ENCODE measurements around the gene MSRB1.
"Not testable (repeated sequence)": the region's sequence is repeated elsewhere in the genome, so short reads cannot be mapped to it uniquely, and the experiment has no call there.

The MSRB1 gene

DNA sequence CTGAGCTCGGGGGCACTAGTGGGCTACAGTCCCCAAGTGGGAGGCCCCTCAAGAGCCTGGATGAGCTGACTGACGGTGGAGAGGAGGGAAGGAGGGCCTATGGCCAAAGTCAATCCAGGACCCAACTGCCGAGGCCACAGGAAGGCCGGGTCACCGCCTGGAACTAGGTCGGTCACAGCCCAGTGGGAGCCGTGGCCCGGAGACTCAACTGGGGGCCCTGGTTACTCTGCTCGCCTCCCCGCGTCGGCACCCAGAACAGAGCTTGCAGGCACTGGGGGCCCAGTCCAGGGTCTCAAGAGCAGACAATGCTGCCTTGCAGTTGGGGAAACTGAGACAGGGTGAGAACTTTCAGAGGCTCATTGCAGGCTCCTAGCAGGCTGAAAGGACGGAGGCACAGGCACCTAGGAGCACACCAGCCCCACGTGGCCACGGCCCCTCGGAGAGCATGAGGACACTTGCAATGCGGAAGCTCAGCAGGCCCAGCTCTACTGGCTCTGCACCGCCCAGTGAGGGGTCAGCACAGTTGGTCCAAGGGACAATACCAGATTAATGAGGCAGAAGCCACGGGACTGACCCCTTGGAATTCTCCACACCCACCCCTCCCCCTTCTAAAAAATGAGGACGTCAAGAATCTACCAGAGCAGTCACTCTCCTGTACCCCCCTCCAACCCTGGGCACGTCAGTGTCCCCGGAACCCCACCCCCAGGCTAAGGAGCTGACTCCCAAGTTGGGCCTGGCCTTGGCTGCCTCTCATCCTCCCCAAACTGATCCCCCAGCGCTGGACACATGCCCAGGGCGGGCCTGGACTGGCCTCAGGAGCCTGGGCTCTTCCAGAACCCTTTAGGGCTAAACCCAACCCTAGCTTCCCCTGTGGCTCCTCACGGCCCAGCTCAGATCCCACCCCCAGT lies 27.0 kb downstream of the MSRB1 start:
- DNase-seq, result no peak

DNA sequence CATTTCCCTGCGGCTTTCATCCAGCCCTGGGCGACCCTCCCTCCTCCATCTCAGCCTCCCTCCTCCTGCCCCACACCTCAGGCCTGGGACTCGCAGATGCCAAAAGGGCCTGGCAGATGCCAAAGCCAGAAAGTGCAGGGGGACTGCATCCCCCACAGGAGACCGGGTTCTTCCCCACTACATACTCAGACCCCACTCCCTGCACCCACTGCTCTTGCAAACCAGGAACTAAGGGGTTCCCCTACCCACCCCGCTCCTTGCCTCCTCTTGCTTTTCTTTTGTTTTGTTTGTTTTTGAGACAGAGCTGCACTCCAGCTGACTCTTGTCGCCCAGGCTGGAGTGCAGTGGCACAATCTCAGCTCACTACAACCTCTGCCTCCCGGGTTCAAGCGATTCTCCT lies 28.0 kb downstream of the MSRB1 start:
- DNase-seq, result no peak

DNA sequence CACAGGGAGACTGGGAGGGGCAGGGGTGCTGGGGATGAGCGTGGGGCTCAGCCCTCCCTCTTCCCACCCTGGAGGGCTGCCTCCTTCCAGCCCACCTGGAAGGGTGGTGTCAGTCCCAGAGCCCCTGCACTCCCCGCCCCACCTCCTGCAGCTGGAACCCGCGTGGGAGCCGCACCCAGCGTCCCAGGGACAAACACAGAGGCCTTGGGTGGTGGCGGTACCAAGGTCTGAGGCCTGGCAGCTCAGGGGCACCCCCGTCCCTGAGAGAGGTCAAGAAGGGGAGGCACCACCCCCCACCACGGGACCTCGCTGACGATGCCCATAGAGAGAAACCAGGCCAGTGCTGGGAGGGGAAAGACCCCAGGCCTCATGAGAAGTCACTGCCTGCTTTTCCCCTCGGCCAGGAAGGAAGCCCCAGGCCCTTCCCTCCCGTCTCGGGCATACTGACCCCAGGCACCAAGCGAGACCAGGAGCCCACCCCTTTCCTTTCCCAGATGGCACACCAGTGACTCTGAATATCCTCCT lies 28.9 kb downstream of the MSRB1 start:
- DNase-seq, result no peak

DNA sequence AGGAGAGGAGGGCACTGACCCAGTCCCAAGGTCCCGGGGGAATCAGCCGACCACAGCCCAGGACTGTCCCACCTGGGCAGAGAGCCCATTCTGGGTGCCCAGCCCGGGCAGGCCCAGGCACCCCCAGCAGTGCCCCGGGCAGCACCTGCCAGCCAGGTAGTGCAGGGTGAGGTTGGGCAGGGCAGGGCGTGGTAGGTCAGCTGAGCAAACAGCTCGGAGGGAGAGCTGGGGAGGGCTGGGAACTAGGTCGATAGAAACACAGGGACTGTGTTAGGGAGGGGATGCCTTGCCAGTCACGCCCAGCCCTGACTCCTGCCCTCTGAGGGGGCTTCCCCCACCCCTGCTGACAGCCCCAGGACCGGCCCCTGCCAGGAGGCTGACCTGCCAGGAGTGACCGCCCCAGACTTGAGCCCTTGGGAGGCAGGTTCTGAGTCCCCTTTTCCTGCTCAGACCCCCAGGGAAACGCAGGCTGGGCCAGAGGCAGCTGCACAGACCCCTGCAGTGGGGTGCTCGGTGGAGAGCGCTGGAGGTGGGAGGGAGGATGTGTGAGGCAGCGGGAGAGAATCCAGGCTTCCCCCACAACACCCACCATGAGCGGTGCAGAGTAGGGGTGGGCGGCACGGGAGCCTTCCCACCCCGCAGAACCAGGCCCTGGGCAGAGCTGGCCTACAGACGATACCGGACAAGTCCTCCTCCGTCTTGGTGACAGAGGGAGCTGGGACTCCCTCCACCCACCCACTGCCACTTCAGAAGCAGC lies 29.5 kb downstream of the MSRB1 start:
- DNase-seq, result no peak

DNA sequence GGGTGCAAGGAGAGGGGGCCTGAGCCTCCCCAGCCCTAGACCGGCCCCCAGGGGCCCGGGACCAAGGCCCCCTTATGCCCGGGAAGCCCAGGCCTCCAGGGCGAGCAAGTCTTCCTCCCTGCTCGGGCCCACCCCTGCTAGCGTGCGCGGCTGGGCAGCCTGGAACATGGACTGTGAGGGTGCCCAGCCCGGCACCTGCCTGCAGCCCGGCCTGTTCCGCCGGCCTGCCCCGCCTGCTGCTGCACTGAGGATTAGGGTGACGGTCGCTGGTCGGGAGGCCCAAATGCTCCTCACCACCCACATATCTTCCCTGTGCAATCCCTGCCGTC lies 30.8 kb downstream of the MSRB1 start:
- DNase-seq, result no peak

DNA sequence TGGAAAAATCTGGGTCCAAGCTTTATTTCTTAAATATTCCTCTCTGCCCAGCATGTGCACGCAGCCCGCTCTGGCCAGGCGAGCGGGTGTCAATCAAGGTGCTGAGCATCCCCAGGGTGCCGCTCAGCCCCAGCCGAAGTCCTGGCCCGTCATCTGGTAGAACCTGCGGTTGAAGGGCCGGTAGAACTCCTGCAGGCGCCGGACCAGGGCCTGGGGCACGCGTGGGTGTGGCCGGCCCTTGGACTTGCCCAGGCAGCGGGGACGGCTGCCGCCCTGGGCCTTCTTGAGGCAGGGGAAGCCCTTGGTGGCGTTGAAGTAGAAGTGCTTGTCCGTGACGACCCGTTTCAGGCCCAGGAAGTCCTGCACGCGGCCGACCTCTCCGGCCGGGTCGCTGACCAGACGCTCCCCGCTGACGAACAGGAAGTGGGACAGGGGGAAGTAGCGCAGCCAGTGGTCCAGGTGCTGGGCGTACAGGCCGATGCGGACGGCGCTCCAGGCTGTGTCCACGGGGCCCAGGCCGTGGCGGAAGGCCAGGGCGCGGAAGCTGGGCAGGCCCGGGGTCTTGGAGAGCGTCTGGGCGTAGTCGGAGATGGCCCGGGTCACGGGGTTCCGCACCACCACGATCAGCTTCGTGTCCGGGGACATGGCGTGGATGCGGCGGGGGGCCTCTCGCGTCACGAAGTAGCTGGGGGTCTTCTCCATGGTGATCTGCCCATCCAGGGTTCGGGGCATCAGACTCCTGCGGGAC lies 31.4 kb downstream of the MSRB1 start:
- no peak for DNase-seq

DNA sequence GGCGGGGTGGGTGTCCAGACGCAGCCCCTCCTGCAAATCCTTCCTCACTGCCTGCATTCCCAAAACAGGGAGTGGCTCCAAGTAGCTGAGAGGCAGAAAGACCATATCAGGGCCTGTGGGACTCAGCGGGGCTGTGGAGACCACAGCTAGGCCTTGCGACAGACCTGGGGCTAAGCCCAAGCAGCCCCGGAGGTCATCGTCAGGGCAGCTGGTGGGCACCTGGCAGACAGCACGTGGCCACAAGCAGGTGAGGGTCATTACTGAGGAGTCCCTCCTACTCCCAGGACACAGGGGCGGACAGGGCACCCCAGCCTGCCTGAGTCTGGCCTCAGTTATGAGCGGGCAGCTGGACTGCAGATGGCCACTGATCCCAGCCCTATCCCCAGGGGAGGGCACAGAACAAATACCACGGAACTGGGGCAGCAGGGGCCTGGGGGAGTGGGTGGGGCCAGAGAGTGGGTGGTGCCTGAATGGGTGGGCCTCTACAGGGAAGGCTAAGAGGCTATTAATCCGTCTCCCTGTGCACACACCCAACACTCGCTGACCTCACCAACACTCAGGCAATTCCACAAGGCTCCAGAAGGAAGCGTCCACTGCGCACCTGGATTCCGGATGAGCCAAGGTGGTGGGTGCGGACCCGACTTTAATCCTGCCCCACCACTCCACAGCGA lies 33.3 kb downstream of the MSRB1 start:
- no peak for DNase-seq

DNA sequence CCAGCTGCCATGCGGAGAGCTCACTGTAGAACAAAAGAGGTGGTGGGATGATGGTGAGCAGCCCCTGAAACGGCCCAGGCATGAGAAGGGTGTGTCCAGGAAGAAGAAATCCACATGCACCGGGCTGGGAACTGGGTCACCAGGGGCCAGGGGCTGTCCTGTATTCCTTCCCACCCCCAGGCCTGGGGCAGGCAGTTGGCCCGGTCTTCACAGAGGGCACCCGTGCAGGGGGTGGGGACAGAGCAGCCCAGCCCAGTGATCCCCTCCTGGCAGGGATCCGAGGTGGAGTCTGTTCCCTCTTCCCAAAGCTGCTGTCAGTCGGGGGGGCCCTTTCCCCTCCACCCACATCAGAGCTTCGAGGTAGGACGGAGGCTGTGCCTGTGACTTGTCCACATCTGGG lies 34.0 kb downstream of the MSRB1 start:
- DNase-seq, result no peak

DNA sequence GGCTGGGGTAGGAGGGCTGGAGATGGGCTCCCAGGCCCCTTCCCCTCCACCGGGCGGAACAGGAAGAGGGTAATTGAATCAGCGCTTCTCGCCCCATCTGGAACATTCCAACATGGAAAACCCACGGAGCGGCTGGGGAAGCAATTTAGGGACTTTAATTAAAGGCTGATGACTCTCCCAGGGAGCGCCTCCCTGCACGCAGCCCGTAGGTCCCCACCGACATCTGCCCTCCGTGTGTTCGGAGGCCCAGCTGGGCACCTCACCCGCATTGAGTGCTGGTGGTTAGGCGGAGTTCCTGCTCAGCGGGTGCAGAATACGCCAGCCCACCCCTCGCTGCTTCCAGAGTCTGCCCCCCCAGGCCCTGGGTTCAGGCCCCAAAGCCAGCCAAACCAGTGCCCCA lies 34.8 kb downstream of the MSRB1 start:
- no peak for DNase-seq

DNA sequence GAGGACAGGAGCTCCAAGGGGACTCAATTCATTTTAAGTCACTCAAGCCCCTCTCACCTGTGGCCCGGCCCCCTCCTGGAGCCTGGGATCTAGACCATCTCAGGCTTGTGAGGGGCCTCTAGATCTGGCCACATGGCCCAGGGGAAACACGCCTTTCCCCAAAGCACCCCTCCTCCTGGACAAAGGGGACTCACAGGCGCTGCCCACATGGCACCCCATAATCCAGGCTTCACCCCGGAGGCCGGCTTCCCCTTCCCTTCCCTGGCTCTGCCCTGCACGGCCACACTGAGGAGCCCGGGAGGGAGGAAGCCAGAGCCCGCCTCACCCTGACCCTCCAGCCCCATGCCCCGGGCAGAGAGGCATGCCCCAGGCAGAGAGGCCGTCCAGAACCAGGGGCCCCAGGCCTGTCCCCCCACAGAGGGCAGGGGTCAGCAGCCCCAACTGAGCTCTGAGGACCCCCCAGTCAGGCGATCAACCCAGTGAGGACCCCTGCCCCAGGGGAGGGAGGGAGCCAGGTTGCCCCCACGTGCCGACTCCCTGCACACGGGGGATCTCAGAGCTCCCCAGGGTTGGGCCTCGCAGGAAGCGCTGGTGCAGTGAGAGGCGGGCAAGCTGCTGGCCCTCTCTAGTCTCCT lies 35.7 kb downstream of the MSRB1 start:
- no peak for DNase-seq

DNA sequence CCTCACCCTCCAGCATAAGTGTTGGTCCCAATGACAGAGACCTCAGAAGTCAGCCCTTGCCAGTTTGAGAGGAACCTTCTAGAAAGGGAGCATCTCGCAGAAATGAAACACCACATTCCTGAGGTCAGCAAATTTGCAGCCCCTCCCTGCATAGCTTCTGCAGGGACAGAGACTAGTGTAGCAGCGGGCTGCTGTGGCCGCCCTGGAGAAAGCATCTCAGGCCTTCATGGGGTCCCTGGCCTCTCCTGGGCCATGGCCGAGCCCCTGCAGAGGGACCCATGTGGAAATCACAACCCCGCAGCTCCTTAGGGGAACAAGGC lies 36.2 kb downstream of the MSRB1 start:
- no peak for DNase-seq

DNA sequence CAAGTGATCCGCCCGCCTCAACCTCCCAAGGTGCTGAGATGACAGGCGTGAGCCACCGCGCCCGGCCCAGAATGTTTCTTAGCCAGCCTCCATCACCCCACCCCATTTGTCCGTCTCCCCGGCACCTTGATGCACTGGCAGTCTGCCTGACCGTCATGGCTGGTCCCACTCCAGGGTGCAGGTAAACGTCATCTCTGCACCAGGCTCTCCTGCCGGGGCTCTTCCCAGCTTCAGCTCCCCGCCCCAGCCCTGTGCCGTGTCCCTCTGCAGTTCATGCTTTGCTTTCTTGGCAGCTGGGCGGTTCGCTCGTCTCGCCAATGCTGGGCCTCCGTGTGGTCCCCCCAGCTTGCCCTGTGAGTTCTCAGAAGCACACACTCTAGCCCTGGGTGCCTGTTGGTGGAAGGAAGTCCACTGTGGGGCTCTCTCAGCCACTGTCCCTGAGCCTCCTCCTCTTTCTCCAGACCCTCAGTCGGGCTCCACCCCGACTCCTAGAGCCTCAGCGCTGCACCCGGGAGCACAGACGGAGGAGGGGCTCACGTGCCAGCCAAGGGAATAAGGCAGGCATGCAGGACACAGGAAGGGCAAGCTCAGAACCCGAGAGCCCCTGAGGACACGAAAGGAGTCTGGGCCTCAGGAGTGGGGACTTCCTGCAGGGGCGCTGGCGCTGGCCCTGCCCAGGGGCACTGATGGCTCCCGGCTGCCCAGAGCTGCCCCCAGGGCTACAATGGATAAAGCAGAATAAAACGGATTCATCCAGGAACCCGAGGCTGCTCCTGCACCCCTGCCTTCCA lies 36.7 kb downstream of the MSRB1 start:
- no peak for DNase-seq

DNA sequence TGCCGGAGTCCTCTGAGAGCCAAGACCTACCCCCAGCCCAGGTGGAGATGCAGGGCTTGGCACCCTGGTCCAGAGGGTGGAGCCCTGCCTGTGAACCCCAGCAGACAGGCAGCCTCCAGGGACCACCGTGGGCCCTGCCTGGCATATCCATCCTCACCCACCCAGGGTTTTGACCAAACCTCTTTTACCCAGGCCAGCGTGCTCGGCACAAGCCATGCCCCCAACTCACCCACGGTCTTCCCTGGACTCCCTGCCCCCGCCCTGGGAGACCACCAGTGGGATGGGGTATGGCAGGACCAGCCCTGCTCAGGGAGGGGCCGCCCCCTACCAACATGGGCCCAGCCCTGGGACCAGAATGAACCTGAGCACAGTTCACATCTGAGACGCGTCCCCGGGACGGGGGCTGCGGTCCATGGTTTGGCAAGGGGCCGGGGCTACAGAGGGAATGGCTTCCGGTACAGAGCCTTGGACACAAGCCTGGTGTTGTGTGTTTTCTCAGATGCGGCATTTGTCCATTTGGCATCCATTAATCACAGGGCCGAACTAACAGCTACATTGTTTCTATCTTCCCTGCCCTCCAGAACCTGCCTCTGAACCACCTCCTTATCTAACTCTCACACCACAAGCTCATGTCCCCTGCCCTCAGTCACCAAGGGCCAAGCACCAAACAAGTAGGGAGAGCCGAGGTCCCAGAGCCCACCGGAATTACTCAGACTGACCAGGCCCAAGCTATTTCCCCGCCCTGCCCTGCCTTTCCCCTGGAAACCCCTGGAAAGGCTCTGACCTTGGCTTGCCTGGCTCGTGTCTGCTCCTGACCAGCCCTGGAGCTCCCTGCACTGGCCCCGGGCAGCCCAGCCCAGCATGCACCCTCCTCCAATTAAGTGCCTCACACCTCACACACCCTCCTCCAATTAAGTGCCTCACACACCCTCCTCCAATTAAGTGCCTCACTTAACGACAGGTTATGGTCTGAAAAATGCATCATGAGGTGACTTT lies 38.9 kb downstream of the MSRB1 start:
- no peak for DNase-seq

DNA sequence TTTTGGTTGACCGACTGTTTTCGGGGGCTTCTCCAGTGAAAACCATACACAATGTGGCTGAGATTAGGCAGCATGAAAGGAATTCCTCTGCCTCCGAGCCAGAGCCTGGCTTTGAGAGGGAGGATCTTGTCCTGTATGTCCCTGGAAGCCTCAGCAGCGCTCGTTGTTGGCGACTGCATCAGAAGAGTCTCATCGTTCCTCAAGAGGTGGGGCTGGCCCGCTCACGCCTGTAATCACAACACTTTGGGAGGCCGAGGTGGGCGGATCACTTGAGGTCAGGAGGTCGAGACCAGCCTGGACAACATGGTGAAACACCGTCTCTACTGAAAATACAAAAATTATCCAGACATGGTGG lies 39.8 kb downstream of the MSRB1 start:
- DNase-seq, result no peak

DNA sequence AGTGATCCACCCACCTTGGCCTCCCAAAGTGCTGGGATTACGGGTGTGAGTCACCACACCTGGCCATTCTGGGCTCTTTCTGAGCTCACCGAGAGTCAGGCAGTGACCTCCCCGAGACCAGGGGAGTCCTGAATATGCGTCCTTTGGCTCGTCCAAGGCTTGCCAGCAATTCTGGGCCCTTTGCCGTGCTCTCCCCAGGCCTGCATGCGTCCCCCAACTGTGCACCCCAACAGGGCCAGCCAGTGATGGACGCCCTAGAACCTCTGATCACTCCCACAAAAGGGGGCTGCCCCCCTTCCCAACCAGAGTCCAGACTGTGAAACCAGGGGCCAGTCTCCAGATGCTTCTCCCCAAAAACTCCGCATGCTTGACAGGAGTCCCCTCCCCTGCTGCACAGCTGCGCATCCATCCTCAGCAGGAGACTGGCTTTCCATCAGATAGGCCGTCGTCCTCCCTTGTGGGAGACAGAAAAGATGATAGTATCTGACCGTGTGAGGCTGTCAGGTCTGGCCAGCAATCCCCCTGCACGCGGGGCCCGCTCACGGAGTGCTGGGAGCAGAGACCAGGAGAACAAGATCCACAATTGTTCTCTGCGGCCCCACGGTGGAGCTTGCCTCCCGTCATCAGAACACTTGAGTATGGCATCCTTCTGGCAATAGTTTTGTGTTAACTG lies 40.3 kb downstream of the MSRB1 start:
- no peak for DNase-seq

DNA sequence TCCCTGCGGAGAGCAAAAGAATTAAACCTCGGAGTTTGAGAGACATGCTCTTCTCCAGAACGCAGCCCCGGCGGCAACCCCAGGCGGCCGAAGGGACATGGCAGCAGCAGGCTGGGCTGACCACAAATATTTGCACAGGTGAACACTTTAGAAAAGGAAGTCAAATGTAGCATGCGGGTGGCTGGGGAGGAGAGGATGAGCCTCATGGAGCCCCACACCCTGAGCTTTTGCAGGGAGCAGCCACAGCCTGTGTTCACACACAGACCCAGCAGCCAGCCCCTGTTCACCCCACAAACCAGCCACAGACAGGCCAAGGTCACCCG lies 42.6 kb downstream of the MSRB1 start:
- DNase-seq, result no peak

DNA sequence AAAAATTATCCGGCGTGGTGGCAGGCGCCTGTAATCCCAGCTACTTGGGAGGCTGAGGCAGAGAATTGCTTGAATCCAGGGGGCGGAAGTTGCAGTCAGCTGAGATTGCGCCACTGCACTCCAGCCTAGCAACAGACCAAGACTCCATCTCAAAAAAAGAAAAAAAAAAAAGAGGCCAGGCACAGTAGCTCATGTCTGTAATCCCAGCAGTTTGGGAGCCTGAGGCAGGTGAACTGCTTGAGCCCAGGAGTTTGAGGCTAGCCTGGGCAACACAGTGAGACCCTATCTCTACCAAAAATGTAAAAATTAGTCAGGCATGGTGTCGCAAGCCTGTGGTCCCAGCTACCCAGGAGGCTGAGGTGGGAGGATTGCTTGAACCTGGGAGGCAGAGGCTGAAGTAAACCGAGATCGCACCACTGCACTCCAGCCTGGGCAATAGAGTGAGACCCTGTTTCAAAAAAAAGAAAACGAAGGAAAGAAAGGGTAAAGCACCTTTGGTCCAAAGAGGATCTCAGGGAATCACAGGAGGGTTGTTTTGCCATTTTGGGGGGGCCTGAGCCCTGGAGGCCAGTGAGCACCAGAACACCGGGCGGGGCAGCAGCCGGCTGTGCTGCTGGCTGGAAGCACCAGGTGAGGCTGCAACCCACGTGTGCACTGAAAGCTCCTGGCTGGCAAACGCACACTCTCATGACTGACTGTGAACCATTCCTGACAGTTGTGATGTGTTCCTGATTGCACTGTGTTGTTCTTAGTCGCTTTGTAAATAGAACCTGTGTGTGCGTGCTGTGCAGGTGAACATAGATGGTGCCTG lies 43.2 kb downstream of the MSRB1 start:
- no peak for DNase-seq

DNA sequence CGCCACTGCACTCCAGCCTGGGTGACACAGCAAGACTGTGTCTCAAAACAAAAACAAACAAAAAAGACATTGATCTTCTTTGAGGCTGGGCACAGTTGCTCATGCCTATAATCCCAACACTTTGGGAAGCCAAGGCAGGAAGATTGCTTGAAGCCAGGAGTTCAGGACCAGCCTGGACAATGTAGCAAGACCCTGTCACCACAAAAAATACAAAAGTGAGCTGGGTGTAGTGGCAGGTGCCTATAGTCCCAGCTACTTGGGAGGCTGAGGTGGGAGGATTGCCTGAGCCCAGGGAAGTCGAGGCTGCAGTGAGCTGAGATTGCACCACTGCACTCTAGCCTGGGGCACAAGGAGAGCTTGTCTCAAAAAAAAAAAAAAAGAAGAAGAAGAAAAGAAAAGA lies 45.3 kb downstream of the MSRB1 start:
- DNase-seq, result not testable (repeated sequence)
